Stomach (tissue), 9 donors: ENCODE data around the gene ABCA13. TPM values are rescaled to one million over a fixed set of nuclear protein-coding genes. Genes with fewer than 3 reads are reported as not detected.
A peak's percentile ranks its signal among the peaks of the same experiment; 100 is the strongest.

Experiments
- DNase-seq, 2 donors: peaks; one replicate each; pipeline versions ENCODE4 v3.0.0 to v3.0.0-alpha.2; 2013 to 2019
- H3K27ac ChIP-seq, 5 donors: fragments of 200-600 bp in 4 of 5; sonication (generic) in 4 of 5; one replicate each; pipeline ENCODE4 v1.5.1; 2013 to 2019; ENCODE audit warnings: mild to moderate bottlenecking in 1 of 5, moderate library complexity in 1 of 5
- H3K27me3 ChIP-seq, 3 donors: fragments of 200-600 bp; sonication (generic); one replicate each; pipeline ENCODE4 v1.5.1; 2017 to 2019; ENCODE audit warnings: mixed run types in 1 of 3
- H3K36me3 ChIP-seq, 4 donors: fragments of 200-600 bp; sonication (generic); 1 replicate in 3 of 4; 2 replicates in 1 of 4; pipeline ENCODE4 v1.5.1; 2016 to 2019
- H3K4me1 ChIP-seq, 4 donors: fragments of 200-600 bp; sonication (generic); one replicate each; pipeline ENCODE4 v1.5.1; 2016 to 2019
- H3K4me3 ChIP-seq, 4 donors: fragments of 200-600 bp; sonication (generic) in 3 of 4; one replicate each; pipeline ENCODE4 v1.5.1; 2016 to 2019; ENCODE audit warnings: mild to moderate bottlenecking in 1 of 4
- H3K9me3 ChIP-seq, 4 donors: fragments of 200-600 bp; sonication (generic); one replicate each; pipeline ENCODE4 v1.5.1; 2016 to 2019
- EP300 ChIP-seq: sonication (generic); formaldehyde crosslinking; IDR thresholded peaks from one replicate; pipeline ENCODE4 v1.6.1; 2017; ENCODE audit warnings: antibody characterized with exemption
- POLR2A ChIP-seq, 4 donors: fragments of 450-650 bp; IDR thresholded peaks; one replicate each; pipeline ENCODE4 v1.6.1; 2016; ENCODE audit warnings: antibody characterized with exemption in 4 of 4, control low read depth in 2 of 4, mild to moderate bottlenecking in 1 of 4, moderate library complexity in 1 of 4
- POLR2AphosphoS5 ChIP-seq, 3 donors: sonication (generic); formaldehyde crosslinking; IDR thresholded peaks; one replicate each; pipeline ENCODE4 v1.6.1; 2016; ENCODE audit warnings: antibody characterized with exemption in 3 of 3
- WGBS, 5 donors: extraction: QIAGEN DNeasy Blood & Tissue Kit in 3 of 5; methylation state at CpG; one replicate each; pipeline versions ENCODE4 v1.1.5 to v1.1.7; 2013 to 2018; 5-methylcytosine and 5-hydroxymethylcytosine counted together
- intact Hi-C: fragments of 100-400 bp; cut with DNase I; formaldehyde crosslinking; loops from one replicate; pipeline ENCODE4 v1.15.1; 2023; ENCODE audit warnings: low total_unique reads
- polyA plus RNA-seq, 3 donors: library from polyadenylated mRNA; stranded (reverse); fragments of 200-250 nt; gene quantifications; one replicate each; pipeline ENCODE4 v1.2.3, GENCODE V29; 2013
- total RNA-seq, 5 donors: library from RNA; depleted of rRNA; stranded (reverse); fragments of >200 nt; gene quantifications; one replicate each; pipeline versions ENCODE4 v1.1.0 to v1.2.3, GENCODE V29; 2014 to 2016
- TF ChIP-seq, protein P1 (sequence below), 7 experiments: fragments of 450-650 bp in 4 of 7; fragments of 200-600 bp in 3 of 7; sonication (generic) in 3 of 7; IDR thresholded peaks; one replicate each; pipeline ENCODE4 v1.5.1; 2016 to 2019; ENCODE audit warnings: antibody characterized with exemption in 7 of 7, control low read depth in 2 of 7, mild to moderate bottlenecking in 1 of 7
- donor health status: healthy with polysubstance abuse.
- donor health status: Bipolar disorder and iron deficiency.
- donor health status: healthy.

The ABCA13 gene
- total and polyA plus RNA-seq, 8 donors = under 0.01 to 0.92 (median 0.50) TPM; not detected in 5

DNA sequence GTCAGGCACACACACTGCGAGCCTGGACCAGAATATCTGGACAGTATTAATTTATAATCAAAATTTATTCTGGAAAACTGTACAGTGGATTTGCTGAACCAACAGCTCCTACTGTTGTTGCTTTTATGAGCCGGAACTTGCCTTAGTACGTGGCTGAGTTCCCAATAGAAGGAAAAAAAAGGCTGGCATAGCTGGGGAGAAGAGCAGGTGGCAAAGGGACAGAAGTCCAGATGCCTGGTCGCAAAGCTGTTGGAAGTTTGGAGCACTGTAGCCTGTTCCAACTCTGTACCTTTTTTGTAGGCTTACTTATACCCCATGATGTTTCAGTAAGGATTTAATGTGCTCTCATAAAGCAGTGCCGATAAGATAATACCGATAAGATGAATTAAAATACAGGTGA lies 333.8 kb downstream of the ABCA13 start:
- Histone ChIP-seq H3K9me3 (no peaks in the 10 kb centered on the region), H3K27me3 (no peaks in the 10 kb centered on the region), H3K27ac (no peak overlapping the region), H3K4me1 (no peaks in the 10 kb centered on the region), H3K36me3 (no peaks in the 10 kb centered on the region), H3K4me3 (no peak overlapping the region)
- intact Hi-C loops = no loop called here
- WGBS, 5 donors = 80 to 93% (median 88%) methylated on average over 6 of the region's 6 CpGs
- DNase-seq = no peak
- no peak for TF ChIP-seq POLR2AphosphoS5 (IDR thresholded peaks at IDR 0.05)
- TF ChIP-seq EP300 = no peak
- TF ChIP-seq POLR2A (IDR thresholded peaks at IDR 0.05) = no peak
- TF ChIP-seq, protein P1, sequence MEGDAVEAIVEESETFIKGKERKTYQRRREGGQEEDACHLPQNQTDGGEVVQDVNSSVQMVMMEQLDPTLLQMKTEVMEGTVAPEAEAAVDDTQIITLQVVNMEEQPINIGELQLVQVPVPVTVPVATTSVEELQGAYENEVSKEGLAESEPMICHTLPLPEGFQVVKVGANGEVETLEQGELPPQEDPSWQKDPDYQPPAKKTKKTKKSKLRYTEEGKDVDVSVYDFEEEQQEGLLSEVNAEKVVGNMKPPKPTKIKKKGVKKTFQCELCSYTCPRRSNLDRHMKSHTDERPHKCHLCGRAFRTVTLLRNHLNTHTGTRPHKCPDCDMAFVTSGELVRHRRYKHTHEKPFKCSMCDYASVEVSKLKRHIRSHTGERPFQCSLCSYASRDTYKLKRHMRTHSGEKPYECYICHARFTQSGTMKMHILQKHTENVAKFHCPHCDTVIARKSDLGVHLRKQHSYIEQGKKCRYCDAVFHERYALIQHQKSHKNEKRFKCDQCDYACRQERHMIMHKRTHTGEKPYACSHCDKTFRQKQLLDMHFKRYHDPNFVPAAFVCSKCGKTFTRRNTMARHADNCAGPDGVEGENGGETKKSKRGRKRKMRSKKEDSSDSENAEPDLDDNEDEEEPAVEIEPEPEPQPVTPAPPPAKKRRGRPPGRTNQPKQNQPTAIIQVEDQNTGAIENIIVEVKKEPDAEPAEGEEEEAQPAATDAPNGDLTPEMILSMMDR (IDR thresholded peaks at IDR 0.05) = no peak

GRCh38 chr7:48505466-48505865 lies 334.2 kb downstream of the ABCA13 start:
- Histone ChIP-seq H3K36me3 (no peaks in the 10 kb centered on the region), H3K4me1 (no peaks in the 10 kb centered on the region), H3K9me3 (peaks cover 0 to 2% (median 0%) of the 10 kb centered on the region in 4 donors), H3K27me3 (no peaks in the 10 kb centered on the region), H3K4me3 (no peak overlapping the region), H3K27ac (no peak overlapping the region)
- TF ChIP-seq, protein P1 (IDR thresholded peaks at IDR 0.05) = no peak
- TF ChIP-seq POLR2AphosphoS5 (IDR thresholded peaks at IDR 0.05) (no peak), POLR2A (IDR thresholded peaks at IDR 0.05) (no peak), EP300 (no peak)
- 75 to 83% (median 77%) methylated on average over 4 of the region's 4 CpGs for WGBS, 5 donors
- intact Hi-C loops = no loop called here
- DNase-seq = no peak

- no peaks in the 10 kb centered on the region for H3K27me3 ChIP-seq
- peaks cover 0 to 4% (median 0%) of the 10 kb centered on the region in 4 donors for H3K9me3 ChIP-seq
- TF ChIP-seq, protein P1 (IDR thresholded peaks at IDR 0.05) = no peak
- TF ChIP-seq POLR2AphosphoS5 (IDR thresholded peaks at IDR 0.05) = no peak
- no peak for TF ChIP-seq POLR2A (IDR thresholded peaks at IDR 0.05)
- TF ChIP-seq EP300 = no peak
- no peak for DNase-seq
- intact Hi-C loops = no loop called here
- H3K36me3 ChIP-seq = no peaks in the 10 kb centered on the region
- H3K4me1 ChIP-seq = no peaks in the 10 kb centered on the region
- WGBS, 5 donors = 78 to 91% (median 86%) methylated on average over 4 of the region's 4 CpGs
- no peak overlapping the region for H3K27ac ChIP-seq
- no peak overlapping the region for H3K4me3 ChIP-seq
These were observed 335.3 kb downstream of the ABCA13 start for GRCh38 chr7:48506569-48506968.

DNA sequence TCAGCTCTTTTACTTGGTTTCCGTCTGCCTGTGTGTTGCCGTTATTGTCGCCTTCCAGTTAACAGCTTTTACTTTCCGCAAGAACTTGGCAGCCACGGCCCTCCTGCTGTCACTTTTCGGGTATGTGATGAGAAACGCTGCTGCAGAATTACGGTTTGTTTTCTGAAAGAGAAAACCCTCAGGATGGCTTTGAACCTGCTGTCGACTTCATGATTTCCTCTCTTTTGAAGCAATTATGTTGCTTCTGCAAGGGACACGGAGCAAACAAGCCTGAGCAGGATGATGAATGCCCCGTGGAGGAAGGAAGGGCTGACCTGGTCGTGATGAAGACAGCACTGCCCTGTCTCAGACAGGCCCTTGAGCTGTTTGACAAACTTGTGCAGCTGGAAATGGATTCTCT lies 339.8 kb downstream of the ABCA13 start:
- no peak for TF ChIP-seq POLR2AphosphoS5 (IDR thresholded peaks at IDR 0.05)
- TF ChIP-seq POLR2A (IDR thresholded peaks at IDR 0.05) = no peak
- TF ChIP-seq, protein P1 (IDR thresholded peaks at IDR 0.05) = no peak
- TF ChIP-seq EP300 = no peak
- DNase-seq = peak in 1 of 2 donors; percentile 14
- 29 to 35% (median 31%) methylated on average over 12 of the region's 12 CpGs for WGBS, 5 donors
- no peak overlapping the region for H3K27ac ChIP-seq
- intact Hi-C loops = no loop called here
- no peak overlapping the region for H3K4me3 ChIP-seq
- no peaks in the 10 kb centered on the region for H3K36me3 ChIP-seq
- no peaks in the 10 kb centered on the region for H3K4me1 ChIP-seq
- H3K9me3 ChIP-seq = peaks cover 0 to 4% (median 0%) of the 10 kb centered on the region in 4 donors
- H3K27me3 ChIP-seq = no peaks in the 10 kb centered on the region
